A549 (cell line): ENCODE data around the gene EXOC2. TPM values are rescaled to one million over a fixed set of nuclear protein-coding genes. Genes with fewer than 3 reads are reported as not detected.

Experiments used
- ATAC-seq, 2 experiments: fragments of 200-7000 bp in 1 of 2; fragments of >200 bp in 1 of 2; cut with Nextera tagmentation in 1 of 2; cut with Tn5 transposase in 1 of 2; 3 replicates each; pipeline versions ENCODE4 v1.8.0 to v1.9.1; 2018 to 2020; ENCODE audit warnings: mild to moderate bottlenecking in 1 of 2, moderate library complexity in 1 of 2
- CTCF ChIA-PET: fragments of 300-600 bp; sonication (Branson Sonifier 250); formaldehyde crosslinking; extraction: SDS; loops from one replicate; lab custom pipeline; 2021; ENCODE audit warnings: antibody characterized with exemption, inconsistent platforms; lab: Yijun Ruan, JAX
- POLR2A ChIA-PET: fragments of 350-600 bp; formaldehyde crosslinking; extraction: SDS; loops from one replicate; lab custom pipeline; 2021; ENCODE audit warnings: antibody characterized with exemption, inconsistent platforms; lab: Yijun Ruan, JAX
- DNase-seq, 2 experiments: peaks; one replicate each; pipeline versions ENCODE4 v3.0.0 to v3.0.0-alpha.2; 2011 to 2016; ENCODE audit warnings: low read depth in 1 of 2, low spot score in 1 of 2
- FAIRE-seq: peaks from 2 replicates; lab custom pipeline; 2011; peaks lifted over from hg19 to GRCh38; lab: Jason Lieb, UNC
- H3K27ac ChIP-seq, 2 experiments: fragments of >200 bp; sonication (Bioruptor Twin); formaldehyde crosslinking; 3 replicates each; pipeline ENCODE4 v1.5.1; 2016 to 2017
- H3K4me1 ChIP-seq: fragments of >200 bp; sonication (Bioruptor Twin); formaldehyde crosslinking; 3 replicates; pipeline ENCODE4 v1.6.1; 2016
- H3K4me2 ChIP-seq: fragments of >200 bp; sonication (Bioruptor Twin); formaldehyde crosslinking; 3 replicates; pipeline ENCODE4 v1.6.1; 2016
- H3K4me3 ChIP-seq: fragments of >200 bp; sonication (Bioruptor Twin); formaldehyde crosslinking; 3 replicates; pipeline ENCODE4 v1.5.1; 2016
- H3K9me3 ChIP-seq: fragments of >200 bp; sonication (Bioruptor Twin); formaldehyde crosslinking; 3 replicates; pipeline ENCODE4 v1.6.1; 2016
- BHLHE40 ChIP-seq: IDR thresholded peaks from 2 replicates; pipeline ENCODE4 v1.6.1; 2012; ENCODE audit warnings: low read depth, low read length, inconsistent platforms
- CBX8 ChIP-seq: fragments of 200-600 bp; sonication (generic); IDR thresholded peaks from 2 replicates; pipeline ENCODE4 v1.6.1; 2016
- CEBPB ChIP-seq, 2 experiments: fragments of >200 bp in 1 of 2; sonication (Bioruptor Twin) in 1 of 2; formaldehyde crosslinking in 1 of 2; IDR thresholded peaks; 2 replicates each; pipeline ENCODE4 v1.6.1; 2012 to 2016
- EHF ChIP-seq: fragments of 250-450 bp; sonication (Bioruptor Pico); IDR thresholded peaks from 2 replicates; pipeline ENCODE4 v1.5.0; 2020; ENCODE audit warnings: mild to moderate bottlenecking
- FOSB ChIP-seq: fragments of 250-450 bp; sonication (Bioruptor Pico); IDR thresholded peaks from 2 replicates; pipeline ENCODE4 v1.5.0; 2020; ENCODE audit warnings: mild to moderate bottlenecking, moderate library complexity
- FOSL2 ChIP-seq, 2 experiments: fragments of 450-650 bp in 1 of 2; fragments of >200 bp in 1 of 2; sonication (Bioruptor Twin) in 1 of 2; formaldehyde crosslinking; IDR thresholded peaks; 2 replicates each; pipeline versions ENCODE4 v1.5.0 to v1.6.1; 2016 to 2020; ENCODE audit warnings: mild to moderate bottlenecking in 1 of 2, moderate library complexity in 1 of 2
- FOXS1 ChIP-seq: fragments of 250-450 bp; sonication (Bioruptor Pico); IDR thresholded peaks from 2 replicates; pipeline ENCODE4 v1.5.0; 2020; ENCODE audit warnings: mild to moderate bottlenecking, moderate library complexity
- HES2 ChIP-seq: fragments of >200 bp; sonication (Bioruptor Twin); formaldehyde crosslinking; IDR thresholded peaks from 2 replicates; pipeline ENCODE4 v1.6.1; 2016
- HOXB13 ChIP-seq: fragments of 250-450 bp; sonication (Bioruptor Pico); IDR thresholded peaks from 2 replicates; pipeline ENCODE4 v1.5.0; 2020; ENCODE audit warnings: low read depth, mild to moderate bottlenecking, moderate library complexity
- HOXB5 ChIP-seq: fragments of 250-450 bp; sonication (Bioruptor Pico); IDR thresholded peaks from 2 replicates; pipeline ENCODE4 v1.5.0; 2020; ENCODE audit warnings: mild to moderate bottlenecking, moderate library complexity
- MAX ChIP-seq: IDR thresholded peaks from 2 replicates; pipeline ENCODE4 v1.6.1; 2012
- MYC ChIP-seq: IDR thresholded peaks from 2 replicates; pipeline ENCODE4 v1.6.1; 2012; ENCODE audit warnings: mild to moderate bottlenecking, inconsistent platforms, low read length, improper control_type of control experiment, borderline replicate concordance
- NFE2L2 ChIP-seq: fragments of 150-350 bp; conservative IDR thresholded peaks from 2 replicates; pipeline ENCODE4 v1.6.1; 2014; ENCODE audit warnings: low read length
- PHF8 ChIP-seq: fragments of 200-600 bp; sonication (generic); IDR thresholded peaks from 2 replicates; pipeline ENCODE4 v1.6.1; 2016; ENCODE audit warnings: low read depth, mild to moderate bottlenecking, antibody characterized with exemption, moderate library complexity, borderline replicate concordance
- POLR2AphosphoS2 ChIP-seq: conservative IDR thresholded peaks from 2 replicates; pipeline ENCODE4 v1.6.1; 2012; ENCODE audit warnings: low read length, improper control_type of control experiment, inconsistent platforms
- RAD21 ChIP-seq, 2 experiments: fragments of >200 bp in 1 of 2; sonication (Bioruptor Twin) in 1 of 2; formaldehyde crosslinking in 1 of 2; IDR thresholded peaks in 1 of 2; conservative IDR thresholded peaks in 1 of 2; 2 replicates in 1 of 2; 3 replicates in 1 of 2; pipeline ENCODE4 v1.6.1; 2012 to 2018; ENCODE audit warnings: inconsistent platforms in 1 of 2
- SMC3 ChIP-seq: fragments of >200 bp; sonication (Bioruptor Twin); formaldehyde crosslinking; IDR thresholded peaks from 3 replicates; pipeline ENCODE4 v1.6.1; 2018; ENCODE audit warnings: inconsistent platforms
- SREBF2 ChIP-seq: fragments of 450-650 bp; IDR thresholded peaks from 2 replicates; pipeline ENCODE4 v1.6.1; 2014; ENCODE audit warnings: mild to moderate bottlenecking, moderate library complexity
- TP53 ChIP-seq: fragments of 250-450 bp; sonication (Bioruptor Pico); IDR thresholded peaks from 2 replicates; pipeline ENCODE4 v1.5.0; 2021; ENCODE audit warnings: mild to moderate bottlenecking, moderate library complexity
- ZC3H11A ChIP-seq: fragments of 450-650 bp; IDR thresholded peaks from 2 replicates; pipeline ENCODE4 v1.6.1; 2014; ENCODE audit warnings: antibody characterized with exemption, mild to moderate bottlenecking
- ZFP36 ChIP-seq: fragments of 450-650 bp; IDR thresholded peaks from 2 replicates; pipeline ENCODE4 v1.6.1; 2014; ENCODE audit warnings: borderline replicate concordance; ENCODE audit not compliant: partially characterized antibody
- ZSCAN20 ChIP-seq: fragments of 250-450 bp; sonication (Bioruptor Pico); IDR thresholded peaks from 2 replicates; pipeline ENCODE4 v1.8.0; 2022; ENCODE audit warnings: mild to moderate bottlenecking, moderate library complexity
- WGBS: methylation state at CpG from one replicate; pipeline ENCODE4 v1.1.6; 2017; ENCODE audit errors: missing lambda C conversion rate; 5-methylcytosine and 5-hydroxymethylcytosine counted together
- polyA plus RNA-seq, 4 experiments: library from polyadenylated mRNA; depleted of rRNA in 3 of 4; stranded (reverse); fragments of >200 nt; fragmentation: RNase III in 1 of 4; extraction: RNeasy Plus Mini Kit Qiagen cat#74134 plus additional on column Dnase treatment in 1 of 4; gene quantifications; 2 replicates in 3 of 4; 3 replicates in 1 of 4; pipeline ENCODE4 v1.2.3, GENCODE V29; 2011 to 2017
- TF ChIP-seq, protein P1 (sequence below): IDR thresholded peaks from 2 replicates; pipeline ENCODE4 v1.6.1; 2012
- TF ChIP-seq, protein P2 (sequence below): fragments of 250-450 bp; sonication (Bioruptor Pico); IDR thresholded peaks from 2 replicates; pipeline ENCODE4 v1.5.0; 2020; ENCODE audit warnings: low read depth, mild to moderate bottlenecking, moderate library complexity
- TF ChIP-seq, protein P3 (sequence below): fragments of >200 bp; sonication (Bioruptor Twin); formaldehyde crosslinking; IDR thresholded peaks from 3 replicates; pipeline ENCODE4 v1.5.1; 2016
- TF ChIP-seq, protein P4 (sequence below): IDR thresholded peaks from 2 replicates; pipeline ENCODE4 v1.6.1; 2012; ENCODE audit warnings: low read depth, borderline replicate concordance

Gene EXOC2
- polyA plus RNA-seq, 2 of the 4 experiments (the other 2 are of a cell fraction) = 13.3 to 22.9 TPM

DNA sequence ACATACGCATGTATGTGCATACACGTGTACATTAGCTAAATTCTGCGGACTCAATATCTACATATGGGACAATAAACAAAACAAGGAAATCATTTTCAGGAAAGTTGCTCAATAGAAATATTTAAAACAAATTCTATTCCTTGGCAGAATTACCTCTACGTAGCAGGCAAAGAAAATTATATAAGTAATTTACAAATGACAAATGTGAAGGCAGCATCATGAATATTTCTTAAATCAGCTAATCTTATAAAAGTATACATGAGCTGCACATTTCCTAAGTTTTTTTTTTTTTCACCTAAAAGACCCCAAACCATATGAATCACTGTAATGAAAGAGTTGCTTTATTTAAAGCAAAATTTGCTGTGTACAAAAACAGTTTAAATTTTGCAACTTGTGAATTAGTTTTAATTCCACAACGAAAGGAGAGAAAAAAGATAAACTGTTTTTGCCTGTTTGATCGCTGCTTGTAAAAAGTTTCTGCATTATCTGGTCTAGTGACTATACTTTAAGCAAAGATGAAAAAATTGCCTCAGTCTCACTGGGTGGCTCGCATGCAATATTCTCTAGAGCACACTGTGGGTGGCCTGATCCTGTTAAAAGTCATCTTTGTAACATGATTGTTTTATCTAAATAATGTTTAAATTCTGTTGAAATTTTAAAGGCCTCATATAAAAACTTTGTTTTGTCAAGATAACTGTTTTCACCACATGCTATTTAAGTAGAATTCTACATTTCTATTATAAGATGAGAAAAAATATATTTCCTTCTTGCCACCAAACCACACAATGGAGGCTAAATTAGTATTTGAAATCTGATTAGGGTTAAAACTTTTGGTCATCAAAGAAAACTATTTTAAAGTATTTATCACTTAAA, 93.1 kb downstream of the EXOC2 start:
- Histone ChIP-seq H3K4me3 (no peak overlapping the region), H3K27ac (no peak overlapping the region), H3K9me3 (no peaks in the 10 kb centered on the region), H3K4me2 (no peak overlapping the region), H3K4me1 (no peaks in the 10 kb centered on the region)
- ChIA-PET CTCF (interaction anchor here (0.6 kb wide), 1 partner anchor 174 kb away, joined by 3 read pairs; no protein-coding TSS in a partner anchor), POLR2A (no interaction called here)
- ATAC-seq = no peak
- no peak for FAIRE-seq
- no peak for DNase-seq
- 94% methylated on average over 7 of the region's 7 CpGs for WGBS
- no peak for TF ChIP-seq FOSL2 (IDR thresholded peaks at IDR 0.05)
- no peak for TF ChIP-seq FOSL2 (CRISPR knock-in tag; IDR thresholded peaks at IDR 0.05)
- no peak for TF ChIP-seq POLR2AphosphoS2
- no peak for TF ChIP-seq MYC
- TF ChIP-seq RAD21 (conservative IDR thresholded peaks at IDR 0.05 in 1 of 2, IDR thresholded peaks at IDR 0.05 in 1 of 2) = no peak
- no peak for TF ChIP-seq ZC3H11A

- ChIA-PET POLR2A (no interaction called here), CTCF (interaction anchor here (1.1 to 4.9 kb wide), 18 partner anchors 10 to 843 kb away, joined by 3 to 29 read pairs (median 6); no protein-coding TSS in a partner anchor)
- no peak overlapping the region for H3K4me2 ChIP-seq
- no peak overlapping the region for H3K4me3 ChIP-seq
- WGBS = 69% methylated on average over 2 of the region's 2 CpGs
- no peak overlapping the region for H3K27ac ChIP-seq
- H3K9me3 ChIP-seq = no peaks in the 10 kb centered on the region
- TF ChIP-seq HOXB5 (CRISPR knock-in tag) (no peak), POLR2AphosphoS2 (no peak), ZFP36 (no peak), ZSCAN20 (CRISPR knock-in tag) (no peak), PHF8 (no peak)
- TF ChIP-seq, protein P1, sequence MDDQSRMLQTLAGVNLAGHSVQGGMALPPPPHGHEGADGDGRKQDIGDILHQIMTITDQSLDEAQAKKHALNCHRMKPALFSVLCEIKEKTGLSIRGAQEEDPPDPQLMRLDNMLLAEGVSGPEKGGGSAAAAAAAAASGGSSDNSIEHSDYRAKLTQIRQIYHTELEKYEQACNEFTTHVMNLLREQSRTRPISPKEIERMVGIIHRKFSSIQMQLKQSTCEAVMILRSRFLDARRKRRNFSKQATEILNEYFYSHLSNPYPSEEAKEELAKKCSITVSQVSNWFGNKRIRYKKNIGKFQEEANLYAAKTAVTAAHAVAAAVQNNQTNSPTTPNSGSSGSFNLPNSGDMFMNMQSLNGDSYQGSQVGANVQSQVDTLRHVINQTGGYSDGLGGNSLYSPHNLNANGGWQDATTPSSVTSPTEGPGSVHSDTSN = no peak
- TF ChIP-seq, protein P2, sequence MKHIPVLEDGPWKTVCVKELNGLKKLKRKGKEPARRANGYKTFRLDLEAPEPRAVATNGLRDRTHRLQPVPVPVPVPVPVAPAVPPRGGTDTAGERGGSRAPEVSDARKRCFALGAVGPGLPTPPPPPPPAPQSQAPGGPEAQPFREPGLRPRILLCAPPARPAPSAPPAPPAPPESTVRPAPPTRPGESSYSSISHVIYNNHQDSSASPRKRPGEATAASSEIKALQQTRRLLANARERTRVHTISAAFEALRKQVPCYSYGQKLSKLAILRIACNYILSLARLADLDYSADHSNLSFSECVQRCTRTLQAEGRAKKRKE (CRISPR knock-in tag) = no peak
- no peaks in the 10 kb centered on the region for H3K4me1 ChIP-seq
- ATAC-seq (no peak), DNase-seq (no peak), FAIRE-seq (no peak)
Measured at GRCh38 chr6:593907-594212, 99.1 kb downstream of the EXOC2 start.

GRCh38 chr6:593139-593906, 99.6 kb downstream of the EXOC2 start:
- WGBS = 2% methylated on average over 5 of the region's 5 CpGs
- no peak overlapping the region for H3K27ac ChIP-seq
- peak; percentile 16 to 39 for DNase-seq
- no peak for FAIRE-seq
- H3K4me1 ChIP-seq = no peaks in the 10 kb centered on the region
- ChIA-PET POLR2A (no interaction called here), CTCF (interaction anchor here (0.7 to 4.9 kb wide), 44 partner anchors 9 to 887 kb away, joined by 3 to 29 read pairs (median 4); no protein-coding TSS in a partner anchor)
- no peak overlapping the region for H3K4me2 ChIP-seq
- peak; percentile 30 to 55; a peak in 3 of 6 replicates for ATAC-seq
- no peak overlapping the region for H3K4me3 ChIP-seq
- H3K9me3 ChIP-seq = no peaks in the 10 kb centered on the region
- TF ChIP-seq FOSL2 (IDR thresholded peaks at IDR 0.05) (no peak), FOSL2 (CRISPR knock-in tag; IDR thresholded peaks at IDR 0.05) (no peak), TP53 (CRISPR knock-in tag) (no peak), MAX (no peak), POLR2AphosphoS2 (no peak), SMC3 (peak; percentile 59), EHF (no peak), FOXS1 (CRISPR knock-in tag) (no peak), HOXB13 (CRISPR knock-in tag) (no peak), HES2 (no peak), FOSB (CRISPR knock-in tag) (no peak), NFE2L2 (no peak), CBX8 (no peak), RAD21 (conservative IDR thresholded peaks at IDR 0.05 in 1 of 2, IDR thresholded peaks at IDR 0.05 in 1 of 2) (peak; percentile 72 to 76), BHLHE40 (no peak), ZFP36 (no peak), CEBPB (IDR thresholded peaks at IDR 0.05) (no peak), SREBF2 (no peak), ZC3H11A (no peak)
- TF ChIP-seq, protein P3, sequence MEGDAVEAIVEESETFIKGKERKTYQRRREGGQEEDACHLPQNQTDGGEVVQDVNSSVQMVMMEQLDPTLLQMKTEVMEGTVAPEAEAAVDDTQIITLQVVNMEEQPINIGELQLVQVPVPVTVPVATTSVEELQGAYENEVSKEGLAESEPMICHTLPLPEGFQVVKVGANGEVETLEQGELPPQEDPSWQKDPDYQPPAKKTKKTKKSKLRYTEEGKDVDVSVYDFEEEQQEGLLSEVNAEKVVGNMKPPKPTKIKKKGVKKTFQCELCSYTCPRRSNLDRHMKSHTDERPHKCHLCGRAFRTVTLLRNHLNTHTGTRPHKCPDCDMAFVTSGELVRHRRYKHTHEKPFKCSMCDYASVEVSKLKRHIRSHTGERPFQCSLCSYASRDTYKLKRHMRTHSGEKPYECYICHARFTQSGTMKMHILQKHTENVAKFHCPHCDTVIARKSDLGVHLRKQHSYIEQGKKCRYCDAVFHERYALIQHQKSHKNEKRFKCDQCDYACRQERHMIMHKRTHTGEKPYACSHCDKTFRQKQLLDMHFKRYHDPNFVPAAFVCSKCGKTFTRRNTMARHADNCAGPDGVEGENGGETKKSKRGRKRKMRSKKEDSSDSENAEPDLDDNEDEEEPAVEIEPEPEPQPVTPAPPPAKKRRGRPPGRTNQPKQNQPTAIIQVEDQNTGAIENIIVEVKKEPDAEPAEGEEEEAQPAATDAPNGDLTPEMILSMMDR = peak; percentile 75
- TF ChIP-seq, protein P4, sequence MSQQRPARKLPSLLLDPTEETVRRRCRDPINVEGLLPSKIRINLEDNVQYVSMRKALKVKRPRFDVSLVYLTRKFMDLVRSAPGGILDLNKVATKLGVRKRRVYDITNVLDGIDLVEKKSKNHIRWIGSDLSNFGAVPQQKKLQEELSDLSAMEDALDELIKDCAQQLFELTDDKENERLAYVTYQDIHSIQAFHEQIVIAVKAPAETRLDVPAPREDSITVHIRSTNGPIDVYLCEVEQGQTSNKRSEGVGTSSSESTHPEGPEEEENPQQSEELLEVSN = no peak
